Measurements from ENCODE around the gene SPEF2.

The SPEF2 gene

GRCh38 chr5:35821513-35821912 lies 203.8 kb downstream of the SPEF2 start:
- no peak overlapping the region for H3K4me3 ChIP-seq (ENCODE audit: low read depth, low read length)
- no peak for DNase-seq
- H3K27ac ChIP-seq = no peak overlapping the region
- in situ Hi-C loops (cut with HindIII; ENCODE audit: low pct_ligation_motif_present, low sequenced_read_pairs) = no loop called here
- no peak for TF ChIP-seq CTCF (IDR thresholded peaks at IDR 0.05; ENCODE audit: low read depth, low read length, missing control alignments)
- no peaks in the 10 kb centered on the region for H3K36me3 ChIP-seq (replicated peaks)
- H3K27me3 ChIP-seq (replicated peaks) = no peaks in the 10 kb centered on the region

GRCh38 chr5:35822511-35822910 lies 204.8 kb downstream of the SPEF2 start:
- no peak for DNase-seq
- Histone ChIP-seq H3K27ac (no peak overlapping the region), H3K36me3 (replicated peaks) (no peaks in the 10 kb centered on the region), H3K4me3 (ENCODE audit: low read depth, low read length) (no peak overlapping the region), H3K27me3 (replicated peaks) (no peaks in the 10 kb centered on the region)
- in situ Hi-C loops (cut with HindIII; ENCODE audit: low pct_ligation_motif_present, low sequenced_read_pairs) = no loop called here
- TF ChIP-seq CTCF (IDR thresholded peaks at IDR 0.05; ENCODE audit: low read depth, low read length, missing control alignments) = no peak

GRCh38 chr5:35823347-35824098 lies 205.9 kb downstream of the SPEF2 start:
- in situ Hi-C loops (cut with HindIII; ENCODE audit: low pct_ligation_motif_present, low sequenced_read_pairs) = no loop called here
- no peak for TF ChIP-seq CTCF (IDR thresholded peaks at IDR 0.05; ENCODE audit: low read depth, low read length, missing control alignments)
- Histone ChIP-seq H3K27ac (no peak overlapping the region), H3K27me3 (replicated peaks) (no peaks in the 10 kb centered on the region), H3K4me3 (ENCODE audit: low read depth, low read length) (no peak overlapping the region), H3K36me3 (replicated peaks) (no peaks in the 10 kb centered on the region)
- DNase-seq = no peak

GRCh38 chr5:35826056-35826455 lies 208.4 kb downstream of the SPEF2 start:
- DNase-seq = no peak
- Histone ChIP-seq H3K36me3 (replicated peaks) (no peaks in the 10 kb centered on the region), H3K27ac (no peak overlapping the region), H3K27me3 (replicated peaks) (no peaks in the 10 kb centered on the region), H3K4me3 (ENCODE audit: low read depth, low read length) (no peak overlapping the region)
- in situ Hi-C loops (cut with HindIII; ENCODE audit: low pct_ligation_motif_present, low sequenced_read_pairs) = no loop called here
- no peak for TF ChIP-seq CTCF (IDR thresholded peaks at IDR 0.05; ENCODE audit: low read depth, low read length, missing control alignments)

- Histone ChIP-seq H3K4me3 (ENCODE audit: low read depth, low read length) (no peak overlapping the region), H3K27me3 (replicated peaks) (no peaks in the 10 kb centered on the region), H3K36me3 (replicated peaks) (no peaks in the 10 kb centered on the region), H3K27ac (no peak overlapping the region)
- DNase-seq = no peak
- no peak for TF ChIP-seq CTCF (IDR thresholded peaks at IDR 0.05; ENCODE audit: low read depth, low read length, missing control alignments)
- in situ Hi-C loops (cut with HindIII; ENCODE audit: low pct_ligation_motif_present, low sequenced_read_pairs) = no loop called here
These were observed 208.9 kb downstream of the SPEF2 start for GRCh38 chr5:35826554-35826953.

- no peak overlapping the region for H3K27ac ChIP-seq
- no peak for DNase-seq
- in situ Hi-C loops (cut with HindIII; ENCODE audit: low pct_ligation_motif_present, low sequenced_read_pairs) = no loop called here
- no peak for TF ChIP-seq CTCF (IDR thresholded peaks at IDR 0.05; ENCODE audit: low read depth, low read length, missing control alignments)
- no peaks in the 10 kb centered on the region for H3K27me3 ChIP-seq (replicated peaks)
- H3K36me3 ChIP-seq (replicated peaks) = no peaks in the 10 kb centered on the region
- H3K4me3 ChIP-seq (ENCODE audit: low read depth, low read length) = no peak overlapping the region
These were observed 210.5 kb downstream of the SPEF2 start for GRCh38 chr5:35828082-35828598.

Data from brain microvascular endothelial cell (primary cell).